GM21526 (cell line): Measurements from ENCODE around the gene SUSD3.
"Not testable (repeated sequence)": the region's sequence is repeated elsewhere in the genome, so short reads cannot be mapped to it uniquely, and the experiment has no call there.

Source experiments
- ATAC-seq: cut with Tn5 transposase; IDR thresholded peaks from one replicate; pipeline ENCODE4 v1.9.1; 2021; ENCODE audit warnings: moderate library complexity; ENCODE audit not compliant: unreplicated experiment, low FRiP score

SUSD3 gene

DNA sequence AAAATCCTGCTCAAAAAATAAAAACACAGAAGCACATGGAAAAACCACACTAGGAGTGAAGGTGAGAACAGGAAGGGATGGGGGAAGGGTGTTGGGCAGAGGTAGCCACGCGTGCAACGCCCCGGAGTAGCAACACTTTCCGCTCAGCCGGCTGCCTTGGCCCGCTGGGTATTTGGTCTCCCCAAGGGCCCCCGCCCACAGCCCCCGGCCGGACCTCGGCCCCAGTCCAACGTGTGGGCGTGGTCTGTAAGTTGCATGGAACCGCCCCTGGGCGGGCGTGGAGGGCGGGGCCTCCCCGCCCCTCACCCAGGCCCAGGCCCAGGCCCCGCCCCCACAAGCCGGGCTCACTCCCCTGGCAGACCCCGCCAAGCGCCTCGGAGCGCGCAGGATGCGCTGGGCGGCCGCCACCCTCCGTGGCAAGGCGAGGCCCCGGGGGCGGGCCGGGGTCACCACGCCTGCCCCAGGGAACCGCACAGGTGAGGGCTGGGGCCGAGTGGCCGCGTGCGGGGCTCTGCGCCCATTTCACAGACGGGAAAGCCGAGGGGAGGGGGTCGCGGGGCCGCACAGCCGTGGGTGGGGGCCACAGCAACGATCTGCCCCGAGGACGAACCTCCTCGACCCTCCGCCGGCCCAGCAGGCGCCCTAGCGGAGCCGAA, at the start of gene SUSD3:
SUSD3 (plus strand) TSS at position 347 of the 656 bp plus-strand sequence; CDS start at position 389, 42 bp downstream.
- ATAC-seq: peak; percentile 47

GRCh38 chr9:93009337-93010015, 49.0 kb upstream of the SUSD3 start:
- no peak for ATAC-seq

DNA sequence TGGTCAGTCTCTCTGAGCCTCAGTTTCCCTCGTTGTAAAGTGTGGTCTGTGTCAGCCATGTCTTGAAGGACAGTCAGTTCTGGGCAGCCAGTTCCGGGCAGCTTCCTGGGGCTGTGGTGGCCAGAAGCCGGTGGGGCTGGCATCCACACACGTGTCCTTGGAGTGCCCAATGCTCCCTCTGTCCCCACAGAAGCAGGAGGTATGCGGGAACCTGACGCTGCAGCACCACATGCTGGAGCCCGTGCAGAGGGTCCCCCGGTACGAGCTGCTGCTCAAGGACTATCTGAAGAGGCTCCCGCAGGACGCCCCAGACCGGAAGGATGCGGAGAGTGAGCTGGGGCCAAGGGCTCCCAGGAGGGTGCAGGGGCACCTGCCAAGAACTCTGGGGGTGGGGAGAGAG, 48.4 kb upstream of the SUSD3 start:
- ATAC-seq: no peak

- ATAC-seq: no peak
These were observed 47.8 kb upstream of the SUSD3 start for GRCh38 chr9:93010704-93011103.

DNA sequence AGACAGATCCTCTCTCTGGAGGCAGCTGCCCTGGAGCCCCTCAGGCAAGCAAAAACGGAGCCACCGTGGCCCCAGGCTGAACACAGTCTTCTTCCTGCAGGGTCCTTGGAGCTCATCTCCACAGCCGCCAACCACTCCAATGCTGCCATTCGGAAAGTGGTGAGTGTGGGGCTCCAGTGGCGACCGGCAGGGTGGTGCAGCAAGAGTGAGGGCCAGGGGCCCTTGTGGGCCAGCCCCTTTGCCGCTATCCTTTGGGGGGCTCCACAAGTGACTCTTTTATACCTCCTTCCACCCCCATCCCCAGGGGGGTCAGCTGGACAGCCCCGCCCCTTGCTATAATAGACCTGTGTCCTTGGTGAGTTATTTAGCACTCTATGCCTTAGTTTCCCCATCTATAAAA, 47.4 kb upstream of the SUSD3 start:
- no peak for ATAC-seq

GRCh38 chr9:93012963-93013855, 45.3 kb upstream of the SUSD3 start:
- no peak for ATAC-seq

DNA sequence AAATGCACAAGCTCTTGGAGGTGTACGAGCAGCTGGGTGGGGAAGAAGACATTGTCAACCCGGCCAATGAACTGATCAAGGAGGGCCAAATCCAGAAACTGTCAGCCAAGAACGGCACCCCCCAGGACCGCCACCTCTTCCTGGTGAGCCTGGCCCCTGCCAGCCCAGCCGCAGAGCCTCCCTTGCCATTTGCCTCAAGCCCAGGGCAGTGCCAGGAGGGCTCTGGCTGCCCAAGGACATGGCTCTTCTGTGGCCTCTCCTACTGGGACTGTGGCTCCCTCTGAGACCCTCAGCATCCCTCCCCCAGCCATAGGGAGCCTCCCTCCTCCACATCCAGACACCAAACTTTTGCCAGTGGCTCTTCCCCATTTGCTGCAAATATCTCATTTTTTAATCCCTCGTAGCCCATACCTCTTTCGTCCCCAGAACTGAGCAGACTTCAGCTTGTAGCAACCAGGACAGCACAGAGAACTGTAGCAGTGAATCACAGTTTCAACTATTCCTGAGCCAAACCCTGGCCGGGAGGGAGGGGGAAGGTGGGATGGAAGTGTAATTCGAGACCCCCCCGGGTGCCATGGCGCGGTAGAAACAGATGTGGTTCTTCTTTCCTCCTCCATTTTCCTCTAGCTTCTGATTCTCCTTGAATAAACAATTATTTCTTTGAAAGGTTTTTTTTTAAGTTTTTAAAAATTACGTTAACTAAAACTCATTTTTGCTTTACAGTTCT, 44.5 kb upstream of the SUSD3 start:
- no peak for ATAC-seq

GRCh38 chr9:93015190-93015589, 43.3 kb upstream of the SUSD3 start:
- ATAC-seq: not testable (repeated sequence)

DNA sequence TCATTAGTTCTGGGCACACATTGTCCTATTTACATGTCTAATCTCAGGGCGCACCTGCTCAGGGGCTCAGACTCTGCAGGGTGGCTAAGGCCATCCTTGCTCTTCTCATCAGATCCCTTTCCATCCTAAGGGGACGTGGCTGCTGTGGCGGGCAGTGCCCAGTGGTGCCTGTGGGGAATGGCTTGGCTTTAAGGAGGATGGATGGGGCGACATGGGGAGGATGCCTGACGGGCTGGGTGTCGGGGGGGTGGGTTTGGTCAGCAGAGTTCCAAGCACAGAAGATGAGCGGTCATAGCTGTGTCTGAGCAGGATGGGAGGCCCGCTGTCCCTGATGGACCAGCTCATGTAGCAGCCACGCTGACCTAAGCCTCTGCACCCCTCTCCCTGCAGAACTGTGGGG, 40.9 kb upstream of the SUSD3 start:
- no peak for ATAC-seq

DNA sequence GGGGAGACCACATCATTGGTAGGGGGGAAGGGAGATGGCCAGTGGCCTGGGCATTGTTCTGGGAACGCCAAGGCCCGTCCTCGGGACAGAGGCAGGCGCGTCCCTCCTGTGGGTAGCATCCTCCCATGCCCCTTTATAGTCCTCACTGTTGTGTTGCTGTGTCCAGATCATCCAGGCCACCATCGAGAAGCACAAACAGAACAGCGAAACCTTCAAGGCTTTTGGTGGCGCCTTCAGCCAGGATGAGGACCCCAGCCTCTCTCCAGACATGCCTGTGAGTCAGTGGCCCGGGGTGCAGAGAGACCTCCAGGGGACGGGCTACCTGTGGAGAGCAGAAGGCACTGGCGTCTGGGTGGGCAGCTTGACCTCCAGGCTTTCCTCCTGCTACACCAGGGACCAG, 38.4 kb upstream of the SUSD3 start:
- ATAC-seq: no peak

- no peak for ATAC-seq
These were observed 37.5 kb upstream of the SUSD3 start for GRCh38 chr9:93020771-93021670.

DNA sequence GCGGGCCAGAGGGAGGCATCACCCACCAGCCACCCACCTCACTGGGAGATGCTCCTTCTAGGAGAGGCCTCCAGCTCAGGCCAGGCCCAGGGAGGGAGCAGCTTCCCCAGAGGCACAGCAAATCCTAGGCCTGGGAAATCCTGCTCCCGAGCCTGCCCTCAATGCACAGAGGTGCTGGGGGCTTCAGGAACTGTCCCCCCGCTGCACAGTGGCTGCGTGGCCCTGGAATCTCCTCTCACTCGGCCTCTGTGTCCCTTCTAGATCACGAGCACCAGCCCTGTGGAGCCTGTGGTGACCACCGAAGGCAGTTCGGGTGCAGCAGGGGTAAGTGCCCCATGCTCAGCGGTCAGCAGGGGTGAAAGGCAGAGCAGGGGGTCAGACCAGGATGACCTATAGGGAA, 36.4 kb upstream of the SUSD3 start:
- ATAC-seq: no peak

- no peak for ATAC-seq
These were observed 35.6 kb upstream of the SUSD3 start for GRCh38 chr9:93022721-93023520.

DNA sequence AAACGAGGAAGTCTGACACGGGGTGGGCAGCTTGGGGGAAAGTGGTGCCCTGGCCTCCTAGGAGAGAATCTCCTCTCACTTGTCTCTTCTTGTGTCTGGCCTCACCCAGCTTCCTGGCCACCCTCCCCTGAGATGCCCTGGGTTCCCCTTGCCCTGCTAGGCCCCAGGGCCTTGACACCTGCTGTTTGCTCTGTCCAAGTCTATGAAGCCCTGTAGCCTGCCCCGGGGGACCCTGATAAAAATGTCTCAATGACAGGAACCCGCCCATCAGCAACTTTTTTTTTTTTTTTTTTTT, 35.0 kb upstream of the SUSD3 start:
- ATAC-seq: no peak

GRCh38 chr9:93024646-93024910, 33.9 kb upstream of the SUSD3 start:
- no peak for ATAC-seq

DNA sequence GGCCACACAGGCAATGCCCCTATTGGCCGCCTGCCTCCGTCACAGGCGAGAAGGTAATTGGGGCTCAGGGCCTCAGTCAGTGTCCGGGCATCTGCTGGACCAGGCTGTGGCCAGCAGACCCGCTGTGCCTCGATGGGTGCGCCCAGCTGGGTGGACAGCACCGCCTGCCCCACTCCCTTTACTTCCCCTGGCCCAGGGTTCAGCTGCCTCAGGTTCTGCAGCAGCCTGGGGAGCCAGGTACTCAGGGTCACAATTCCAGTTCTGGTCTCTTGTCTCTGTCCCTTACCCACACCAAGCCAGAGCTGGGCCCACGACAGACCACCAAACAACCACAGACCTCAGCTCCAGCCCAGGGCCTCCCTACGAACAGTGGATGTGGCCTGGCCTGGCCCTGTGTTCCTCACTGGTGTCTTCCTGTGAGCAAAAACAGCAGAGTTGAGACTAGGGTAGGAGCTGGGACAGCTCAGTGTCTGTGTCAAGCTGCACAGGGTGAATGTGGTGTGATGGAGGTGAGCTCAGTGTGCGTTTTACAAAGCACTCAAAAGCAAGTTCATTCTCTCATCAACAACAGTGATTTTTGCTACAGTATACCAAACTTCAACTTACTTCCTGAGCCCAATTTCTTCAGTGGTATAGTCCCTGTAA, 33.4 kb upstream of the SUSD3 start:
- no peak for ATAC-seq

GRCh38 chr9:93025736-93026135, 32.8 kb upstream of the SUSD3 start:
- ATAC-seq: no peak

GRCh38 chr9:93026640-93027039, 31.9 kb upstream of the SUSD3 start:
- no peak for ATAC-seq

- no peak for ATAC-seq
These were observed 30.8 kb upstream of the SUSD3 start for GRCh38 chr9:93027750-93028149.
